K562 (cell line): ENCODE results near the gene SKAP1. TPM values are rescaled to one million over a fixed set of nuclear protein-coding genes. Genes with fewer than 3 reads are reported as not detected.

Experiments
- ATAC-seq: fragments of 200-7000 bp; cut with Tn5 transposase; 3 replicates; pipeline ENCODE4 v1.9.1; 2020; ENCODE audit warnings: moderate library complexity
- BruUV-seq: library from RNA; stranded (reverse); fragments of 400-500 nt; replicated peaks from 2 replicates; lab custom pipeline; 2021; lab: Mats Ljungman, UMichigan
- CTCF ChIA-PET: fragments of 300-600 bp; formaldehyde crosslinking; extraction: SDS; loops from one replicate; lab custom pipeline; 2021; ENCODE audit warnings: low intra/inter-chr PET ratio; lab: Yijun Ruan, JAX
- POLR2A ChIA-PET: fragments of 300-600, 350-650 bp; sonication (Branson Sonifier 250); formaldehyde crosslinking; extraction: SDS; loops from one replicate; lab custom pipeline; 2021; ENCODE audit warnings: antibody characterized with exemption, inconsistent platforms; lab: Yijun Ruan, JAX
- DNase-seq, 4 experiments: peaks; one replicate each; pipeline versions ENCODE4 v3.0.0 to v3.0.0-alpha.2; 2011 to 2018; ENCODE audit warnings: low spot score in 3 of 4, mixed read lengths in 3 of 4; ENCODE audit errors: extremely low read depth in 1 of 4
- FAIRE-seq: peaks from 2 replicates; lab custom pipeline; 2011; peaks lifted over from hg19 to GRCh38; lab: Jason Lieb, UNC
- H2AFZ ChIP-seq: 2 replicates; pipeline ENCODE4 v1.6.0; 2011; ENCODE audit warnings: low read depth, low read length, control low read depth, inconsistent platforms
- H3K27ac ChIP-seq: fragments of 200-600 bp; 3 replicates; pipeline ENCODE4 v1.8.0; 2011; ENCODE audit warnings: low read depth, mild to moderate bottlenecking, control low read depth, inconsistent platforms, low read length, moderate library complexity, mixed read lengths; ENCODE audit errors: extremely low read depth
- H3K27me3 ChIP-seq, 2 experiments: fragments of 300-600 bp in 1 of 2; 2 replicates in 1 of 2; 3 replicates in 1 of 2; pipeline versions ENCODE4 v1.6.0 to v1.8.0; 2011; ENCODE audit warnings: inconsistent platforms in 2 of 2, low read length in 2 of 2, mild to moderate bottlenecking in 1 of 2, mixed read lengths in 1 of 2, moderate library complexity in 1 of 2; ENCODE audit not compliant: control insufficient read depth in 2 of 2, insufficient read depth in 2 of 2
- H3K36me3 ChIP-seq: fragments of 300-600 bp; 3 replicates; pipeline ENCODE4 v1.8.0; 2011; ENCODE audit warnings: mild to moderate bottlenecking, low read length, inconsistent platforms; ENCODE audit not compliant: control insufficient read depth, insufficient read depth
- H3K4me1 ChIP-seq, 2 experiments: fragments of 200-600 bp in 1 of 2; replicated peaks in 1 of 2; 2 replicates in 1 of 2; 3 replicates in 1 of 2; pipeline versions ENCODE4 v1.5.1 to v1.8.0; 2011; ENCODE audit warnings: inconsistent platforms in 2 of 2, low read length in 2 of 2, mild to moderate bottlenecking in 1 of 2, mixed read lengths in 1 of 2, moderate library complexity in 1 of 2; ENCODE audit not compliant: control insufficient read depth in 2 of 2, insufficient read depth in 2 of 2
- H3K4me2 ChIP-seq: 2 replicates; pipeline ENCODE4 v1.6.1; 2011; ENCODE audit warnings: low read length, control low read depth, inconsistent platforms, mixed read lengths; ENCODE audit not compliant: insufficient read depth
- H3K4me3 ChIP-seq: fragments of 200-600 bp; sonication (generic), shearing (Covaris generic); 2 replicates; pipeline ENCODE4 v1.5.1; 2016; ENCODE audit warnings: control low read depth, inconsistent platforms
- H3K79me2 ChIP-seq: fragments of 200-600 bp; 3 replicates; pipeline ENCODE4 v1.8.0; 2011; ENCODE audit warnings: low read length, inconsistent platforms; ENCODE audit not compliant: control insufficient read depth, insufficient read depth
- H3K9ac ChIP-seq, 2 experiments: 2 replicates each; pipeline versions ENCODE4 v1.6.0 to v1.6.1; 2011; ENCODE audit warnings: low read depth in 2 of 2, low read length in 2 of 2, control low read depth in 1 of 2, inconsistent platforms in 1 of 2, mild to moderate bottlenecking in 1 of 2, mixed read lengths in 1 of 2; ENCODE audit not compliant: insufficient read depth in 1 of 2
- H3K9me1 ChIP-seq: one replicate; pipeline ENCODE4 v1.6.0; 2011; ENCODE audit warnings: inconsistent platforms, mild to moderate bottlenecking, low read length, moderate library complexity; ENCODE audit not compliant: control insufficient read depth, insufficient read depth
- H3K9me3 ChIP-seq: replicated peaks from 2 replicates; pipeline ENCODE4 v1.5.1; 2011; ENCODE audit warnings: low read depth, low read length, inconsistent platforms; ENCODE audit not compliant: control insufficient read depth, insufficient read depth
- H4K20me1 ChIP-seq: replicated peaks from 2 replicates; pipeline ENCODE4 v1.6.1; 2011; ENCODE audit warnings: low read length, inconsistent platforms, mixed read lengths; ENCODE audit not compliant: control insufficient read depth, insufficient read depth
- ARID1B ChIP-seq: fragments of 450-650 bp; IDR thresholded peaks from 2 replicates; pipeline ENCODE4 v1.6.1; 2016; ENCODE audit warnings: antibody characterized with exemption, mild to moderate bottlenecking, inconsistent platforms
- CHD1 ChIP-seq: fragments of 200-600 bp; sonication (generic); IDR thresholded peaks from one replicate; pipeline ENCODE4 v1.6.1; 2012; ENCODE audit warnings: mild to moderate bottlenecking, moderate library complexity, low read length, inconsistent platforms
- HDAC1 ChIP-seq, 2 experiments: fragments of 450-650 bp; IDR thresholded peaks; 2 replicates each; pipeline ENCODE4 v1.6.1; 2016 to 2017; ENCODE audit warnings: inconsistent platforms in 1 of 2, mild to moderate bottlenecking in 1 of 2, moderate library complexity in 1 of 2
- HDAC2 ChIP-seq: fragments of 450-650 bp; IDR thresholded peaks from 2 replicates; pipeline ENCODE4 v1.6.1; 2016; ENCODE audit warnings: mild to moderate bottlenecking
- JUND ChIP-seq, 2 experiments: IDR thresholded peaks; 2 replicates in 1 of 2; 3 replicates in 1 of 2; pipeline ENCODE4 v1.6.1; 2011; ENCODE audit warnings: borderline replicate concordance in 2 of 2, low read depth in 2 of 2, low read length in 2 of 2, improper control_type of control experiment in 1 of 2, missing biosample characterization in 1 of 2, missing genetic modification characterization in 1 of 2, missing genetic modification reagents in 1 of 2
- MEIS2 ChIP-seq: fragments of 450-650 bp; IDR thresholded peaks from 2 replicates; pipeline ENCODE4 v1.6.1; 2014; ENCODE audit warnings: mild to moderate bottlenecking; ENCODE audit not compliant: partially characterized antibody
- NFATC3 ChIP-seq: fragments of 450-650 bp; IDR thresholded peaks from 2 replicates; pipeline ENCODE4 v1.6.1; 2017; ENCODE audit warnings: mild to moderate bottlenecking
- RFX1 ChIP-seq: fragments of 450-650 bp; IDR thresholded peaks from 2 replicates; pipeline ENCODE4 v1.6.1; 2016; ENCODE audit warnings: mild to moderate bottlenecking, moderate library complexity
- ZNF224 ChIP-seq: sonication (generic); formaldehyde crosslinking; IDR thresholded peaks from 2 replicates; pipeline ENCODE4 v1.8.0; 2022; ENCODE audit warnings: mild to moderate bottlenecking, missing genetic modification reagents
- WGBS: fragments of 100-300 bp; shearing (Covaris generic); methylation state at CpG from one replicate; pipeline ENCODE4 v1.1.6; 2016; ENCODE audit warnings: low coverage, mixed read lengths; ENCODE audit not compliant: insufficient coverage; ENCODE audit errors: missing lambda C conversion rate; 5-methylcytosine and 5-hydroxymethylcytosine counted together
- in situ Hi-C: fragments of 300-500 bp; cut with MboI; formaldehyde crosslinking; loops from 4 replicates; pipeline ENCODE4 v1.15.0; 2018; ENCODE audit warnings: inconsistent platforms, mixed read lengths
- intact Hi-C: fragments of 100-400 bp; cut with micrococcal nuclease; formaldehyde crosslinking; loops from 2 replicates; pipeline ENCODE4 v1.14.2; 2022
- polyA plus RNA-seq, 8 experiments: library from polyadenylated mRNA; depleted of rRNA in 4 of 8; stranded (reverse) in 5 of 8; unstranded in 3 of 8; fragments of >200 nt; fragmentation: Nextera tagmentation in 2 of 8; fragmentation: Illumina TruSeq in 1 of 8; extraction: Ambion mirVana in 2 of 8; extraction: Trizol in 1 of 8; gene quantifications; 2 replicates each; pipeline versions ENCODE4 v1.2.1 to v1.2.3, GENCODE V29; 2011 to 2014; ENCODE audit warnings: inconsistent platforms in 1 of 8, missing spikeins in 1 of 8
- total RNA-seq, 7 experiments: library from RNA; depleted of rRNA in 6 of 7; stranded (reverse); fragments of >200 nt in 6 of 7; fragmentation: Illumina TruSeq in 2 of 7; extraction: Trizol in 2 of 7; gene quantifications; 2 replicates each; pipeline versions ENCODE4 v1.2.1 to v1.2.3, GENCODE V29; 2011 to 2021; ENCODE audit warnings: low replicate concordance in 1 of 7
- TF ChIP-seq, protein P1 (sequence below), 2 experiments: fragments of 450-650 bp in 1 of 2; sonication (generic) in 1 of 2; formaldehyde crosslinking in 1 of 2; IDR thresholded peaks; 2 replicates each; pipeline versions ENCODE4 v1.7.1 to v1.9.0; 2016 to 2022; ENCODE audit warnings: inconsistent platforms in 1 of 2, mild to moderate bottlenecking in 1 of 2, missing genetic modification reagents in 1 of 2

SKAP1 gene
- total and polyA plus RNA-seq, 9 of the 15 experiments (the other 6 are each of a cell fraction or from before 2014, with no cell fraction given) = 0.06 to 0.80 (median 0.10) TPM; not detected in 4

DNA sequence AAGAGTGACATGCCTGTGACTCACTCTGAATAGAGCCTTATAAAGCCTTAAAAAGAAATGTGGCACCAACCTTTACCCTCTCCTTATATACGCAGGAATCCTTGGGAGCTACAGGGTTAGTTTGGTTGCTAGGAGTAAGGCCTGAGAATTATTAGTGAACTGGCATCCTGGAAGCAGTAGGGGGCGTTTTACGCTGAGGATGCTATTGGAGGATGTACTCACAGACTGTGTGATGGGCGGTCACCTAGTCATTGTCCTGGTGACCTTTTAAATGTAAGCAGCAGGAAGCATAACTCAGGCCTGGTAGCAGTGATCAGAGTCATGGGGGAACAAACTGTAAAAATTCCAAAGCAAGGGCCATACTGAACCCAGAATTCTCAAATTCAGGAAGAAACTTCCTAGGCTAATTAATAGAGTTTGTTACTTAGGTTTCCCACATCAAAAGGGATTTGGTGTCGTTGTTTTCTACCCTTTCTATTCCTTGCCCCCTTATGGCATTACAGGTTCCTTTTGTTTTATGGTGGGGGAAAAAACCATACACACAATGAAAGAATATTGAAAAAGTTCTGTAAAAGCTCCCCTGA, 168.6 kb downstream of the SKAP1 start:
- no peaks in the 10 kb centered on the region for H4K20me1 ChIP-seq
- WGBS = 32% methylated on average over 5 of the region's 5 CpGs
- no peak overlapping the region for H3K9ac ChIP-seq
- H3K79me2 ChIP-seq = no peaks in the 10 kb centered on the region
- in situ Hi-C loops (no loop called here), intact Hi-C loops (loop anchor here (5.0 kb wide), 2 partner anchors 46 to 111 kb away; no protein-coding TSS in a partner anchor)
- H3K36me3 ChIP-seq = no peaks in the 10 kb centered on the region
- no TSS peak for BruUV-seq
- H3K4me2 ChIP-seq = no peak overlapping the region
- H3K27ac ChIP-seq = 0 out of 3 replicates have a peak overlapping the region, but pooled peaks have one; percentile 12
- DNase-seq = peak; percentile 59 to 83 (median 66)
- H3K4me3 ChIP-seq = no peak overlapping the region
- peak overlapping the region; percentile 55 for H2AFZ ChIP-seq
- CTCF ChIA-PET = interaction anchor here (1.1 to 2.1 kb wide), 4 partner anchors 46 to 358 kb away, joined by 3 to 8 read pairs (median 7); no protein-coding TSS in a partner anchor
- ATAC-seq = peak; percentile 92
- POLR2A ChIA-PET = interaction anchor here (0.6 kb wide), 1 partner anchor 365 kb away, joined by 3 read pairs; the partner anchor contains the start of gene HOXB9
- no peaks in the 10 kb centered on the region for H3K9me1 ChIP-seq
- no peaks in the 10 kb centered on the region for H3K27me3 ChIP-seq
- H3K4me1 ChIP-seq = peaks cover 0 to 19% of the 10 kb centered on the region in 2 experiments; a peak in 3 of 5 replicates
- peak; percentile 84 for FAIRE-seq
- no peaks in the 10 kb centered on the region for H3K9me3 ChIP-seq
- TF ChIP-seq HDAC1 (IDR thresholded peaks at IDR 0.05) (no peak), RFX1 (peak; percentile 36; the same call in 1 of the 2 replicates), CHD1 (no peak), MEIS2 (peak; percentile 14), ZNF224 (CRISPR knock-in tag) (no peak), NFATC3 (no peak), JUND (IDR thresholded peaks at IDR 0.05; ENCODE audit: borderline replicate concordance, low read depth, low read length) (peak; percentile 38; the same call in 1 of the 2 replicates), JUND (tag; IDR thresholded peaks at IDR 0.05; ENCODE audit: borderline replicate concordance, low read depth, low read length) (no peak; the same call in 2 of the 3 replicates), HDAC2 (peak; percentile 27; the same call in 1 of the 2 replicates), ARID1B (no peak)
- TF ChIP-seq, protein P1, sequence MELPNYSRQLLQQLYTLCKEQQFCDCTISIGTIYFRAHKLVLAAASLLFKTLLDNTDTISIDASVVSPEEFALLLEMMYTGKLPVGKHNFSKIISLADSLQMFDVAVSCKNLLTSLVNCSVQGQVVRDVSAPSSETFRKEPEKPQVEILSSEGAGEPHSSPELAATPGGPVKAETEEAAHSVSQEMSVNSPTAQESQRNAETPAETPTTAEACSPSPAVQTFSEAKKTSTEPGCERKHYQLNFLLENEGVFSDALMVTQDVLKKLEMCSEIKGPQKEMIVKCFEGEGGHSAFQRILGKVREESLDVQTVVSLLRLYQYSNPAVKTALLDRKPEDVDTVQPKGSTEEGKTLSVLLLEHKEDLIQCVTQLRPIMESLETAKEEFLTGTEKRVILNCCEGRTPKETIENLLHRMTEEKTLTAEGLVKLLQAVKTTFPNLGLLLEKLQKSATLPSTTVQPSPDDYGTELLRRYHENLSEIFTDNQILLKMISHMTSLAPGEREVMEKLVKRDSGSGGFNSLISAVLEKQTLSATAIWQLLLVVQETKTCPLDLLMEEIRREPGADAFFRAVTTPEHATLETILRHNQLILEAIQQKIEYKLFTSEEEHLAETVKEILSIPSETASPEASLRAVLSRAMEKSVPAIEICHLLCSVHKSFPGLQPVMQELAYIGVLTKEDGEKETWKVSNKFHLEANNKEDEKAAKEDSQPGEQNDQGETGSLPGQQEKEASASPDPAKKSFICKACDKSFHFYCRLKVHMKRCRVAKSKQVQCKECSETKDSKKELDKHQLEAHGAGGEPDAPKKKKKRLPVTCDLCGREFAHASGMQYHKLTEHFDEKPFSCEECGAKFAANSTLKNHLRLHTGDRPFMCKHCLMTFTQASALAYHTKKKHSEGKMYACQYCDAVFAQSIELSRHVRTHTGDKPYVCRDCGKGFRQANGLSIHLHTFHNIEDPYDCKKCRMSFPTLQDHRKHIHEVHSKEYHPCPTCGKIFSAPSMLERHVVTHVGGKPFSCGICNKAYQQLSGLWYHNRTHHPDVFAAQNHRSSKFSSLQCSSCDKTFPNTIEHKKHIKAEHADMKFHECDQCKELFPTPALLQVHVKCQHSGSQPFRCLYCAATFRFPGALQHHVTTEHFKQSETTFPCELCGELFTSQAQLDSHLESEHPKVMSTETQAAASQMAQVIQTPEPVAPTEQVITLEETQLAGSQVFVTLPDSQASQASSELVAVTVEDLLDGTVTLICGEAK (IDR thresholded peaks at IDR 0.05) = no peak
- TF ChIP-seq, protein P1 (CRISPR knock-in tag; IDR thresholded peaks at IDR 0.05) = no peak
